Activated T-cell treated with anti-CD3 and anti-CD28 coated beads, Interleukin-2, amount 50 U/mL, for 4 hours (primary cell): ENCODE data around the gene CCDC88B. TPM values are rescaled to one million over a fixed set of nuclear protein-coding genes. Genes with fewer than 3 reads are reported as not detected.
"Not testable (repeated sequence)": the region's sequence is repeated elsewhere in the genome, so short reads cannot be mapped to it uniquely, and the experiment has no call there.

Source experiments
- ATAC-seq, 2 donors: fragments of 200-7000 bp; cut with Tn5 transposase; one replicate each; pipeline ENCODE4 v1.10.0; 2021
- DNase-seq: peaks from one replicate; pipeline ENCODE4 v3.0.0-alpha.2; 2020
- H3K27me3 Mint-ChIP-seq: one replicate; pipeline ENCODE4 v1.8.0; 2021; ENCODE audit warnings: low read depth, mixed read lengths
- H3K36me3 Mint-ChIP-seq: one replicate; pipeline ENCODE4 v1.8.0; 2022; ENCODE audit warnings: mixed read lengths; ENCODE audit not compliant: insufficient read depth
- H3K4me1 Mint-ChIP-seq: one replicate; pipeline ENCODE4 v1.8.0; 2021; ENCODE audit warnings: low read depth, mixed read lengths
- H3K4me3 Mint-ChIP-seq: one replicate; pipeline ENCODE4 v1.8.0; 2021; ENCODE audit warnings: mild to moderate bottlenecking, moderate library complexity, mixed read lengths
- H3K9me3 Mint-ChIP-seq: one replicate; pipeline ENCODE4 v1.8.0; 2021; ENCODE audit warnings: mixed read lengths
- total RNA-seq, 3 donors: library from RNA; stranded (reverse); gene quantifications; one replicate each; pipeline ENCODE4 v1.2.1, GENCODE V29; 2021

CCDC88B gene
- total RNA-seq, 3 donors from 2014 or later: 87.4 to 97.9 (median 96.2) TPM

- H3K4me3 Mint-ChIP-seq: no peak overlapping the region
- DNase-seq (no peak), ATAC-seq (no peak)
- H3K36me3 Mint-ChIP-seq: peaks cover 8% of the 10 kb centered on the region
- H3K27me3 Mint-ChIP-seq: no peaks in the 10 kb centered on the region
- peaks cover 22% of the 10 kb centered on the region for H3K4me1 Mint-ChIP-seq
- H3K9me3 Mint-ChIP-seq: no peaks in the 10 kb centered on the region
These were observed 26.4 kb upstream of the CCDC88B start for GRCh38 chr11:64313491-64314145.

GRCh38 chr11:64314146-64314804, 25.7 kb upstream of the CCDC88B start:
- Mint-ChIP-seq H3K36me3 (peaks cover 8% of the 10 kb centered on the region), H3K4me3 (no peak overlapping the region), H3K27me3 (no peaks in the 10 kb centered on the region), H3K9me3 (no peaks in the 10 kb centered on the region), H3K4me1 (peaks cover 27% of the 10 kb centered on the region)
- DNase-seq (no peak), ATAC-seq (no peak)

- H3K36me3 Mint-ChIP-seq: peaks cover 8% of the 10 kb centered on the region
- H3K27me3 Mint-ChIP-seq: no peaks in the 10 kb centered on the region
- no peaks in the 10 kb centered on the region for H3K9me3 Mint-ChIP-seq
- peak overlapping the region; percentile 37 for H3K4me3 Mint-ChIP-seq
- ATAC-seq: no peak
- DNase-seq: no peak
- peaks cover 30% of the 10 kb centered on the region for H3K4me1 Mint-ChIP-seq
These were observed 25.0 kb upstream of the CCDC88B start for GRCh38 chr11:64314805-64315561.

GRCh38 chr11:64315667-64316526, 24.1 kb upstream of the CCDC88B start:
- H3K27me3 Mint-ChIP-seq, H3K9me3 Mint-ChIP-seq, ATAC-seq, DNase-seq: not testable (repeated sequence)
- Mint-ChIP-seq H3K4me1 (peaks cover 27% of the 10 kb centered on the region), H3K4me3 (peak overlapping the region; percentile 94), H3K36me3 (peaks cover 11% of the 10 kb centered on the region)

- Mint-ChIP-seq H3K4me1 (peaks cover 25% of the 10 kb centered on the region), H3K4me3 (peak overlapping the region; percentile 94), H3K9me3 (no peaks in the 10 kb centered on the region), H3K27me3 (no peaks in the 10 kb centered on the region), H3K36me3 (peaks cover 16% of the 10 kb centered on the region)
- DNase-seq (no peak), ATAC-seq (peak; percentile 3)
These were observed 23.2 kb upstream of the CCDC88B start for GRCh38 chr11:64316672-64317324.

- H3K4me3 Mint-ChIP-seq: peak within 1 kb of the TSS; percentile 94
- peak; percentile 89 for DNase-seq
- H3K36me3 Mint-ChIP-seq: peaks cover 17% of the 10 kb centered on the region
- peaks cover 24% of the 10 kb centered on the region for H3K4me1 Mint-ChIP-seq
- ATAC-seq: peak; percentile 83
- H3K27me3 Mint-ChIP-seq: no peaks in the 10 kb centered on the region
- no peaks in the 10 kb centered on the region for H3K9me3 Mint-ChIP-seq
These were observed 22.6 kb upstream of the CCDC88B start, which contains the start of gene TRMT112 for GRCh38 chr11:64317325-64317960. Gene TRMT112, minus strand, starts transcription at chr11:64317559. Its CDS starts 33 bp downstream, at chr11:64317526.

GRCh38 chr11:64317961-64318765, 21.8 kb upstream of the CCDC88B start, which contains the start of gene PRDX5:
Gene PRDX5, plus strand, starts transcription at chr11:64318121. Its CDS starts 95 bp downstream, at chr11:64318216.
- Mint-ChIP-seq H3K4me3 (peak within 1 kb of the TSS; percentile 94), H3K27me3 (no peaks in the 10 kb centered on the region), H3K9me3 (no peaks in the 10 kb centered on the region), H3K4me1 (peaks cover 19% of the 10 kb centered on the region), H3K36me3 (peaks cover 17% of the 10 kb centered on the region)
- peak; percentile 82 to 84 for ATAC-seq
- DNase-seq: peak; percentile 91

GRCh38 chr11:64318766-64319761, 20.9 kb upstream of the CCDC88B start:
- Mint-ChIP-seq H3K4me1 (peaks cover 19% of the 10 kb centered on the region), H3K36me3 (peaks cover 17% of the 10 kb centered on the region), H3K27me3 (no peaks in the 10 kb centered on the region), H3K9me3 (no peaks in the 10 kb centered on the region), H3K4me3 (peak overlapping the region; percentile 94)
- no peak for DNase-seq
- ATAC-seq: no peak

- no peaks in the 10 kb centered on the region for H3K27me3 Mint-ChIP-seq
These were observed 19.4 kb upstream of the CCDC88B start for GRCh38 chr11:64320556-64320955.

GRCh38 chr11:64321026-64321425, 19.0 kb upstream of the CCDC88B start:
- peaks cover 19% of the 10 kb centered on the region for H3K4me1 Mint-ChIP-seq
- H3K4me3 Mint-ChIP-seq: no peak overlapping the region
- ATAC-seq (no peak), DNase-seq (no peak)
- peaks cover 14% of the 10 kb centered on the region for H3K36me3 Mint-ChIP-seq
- H3K9me3 Mint-ChIP-seq: no peaks in the 10 kb centered on the region
- H3K27me3 Mint-ChIP-seq: no peaks in the 10 kb centered on the region

More at GRCh38 chr11:64320556-64320955, 19.4 kb upstream of the CCDC88B start:
- peaks cover 19% of the 10 kb centered on the region for H3K4me1 Mint-ChIP-seq
- H3K9me3 Mint-ChIP-seq: no peaks in the 10 kb centered on the region
- DNase-seq: no peak
- H3K4me3 Mint-ChIP-seq: no peak overlapping the region
- H3K36me3 Mint-ChIP-seq: peaks cover 14% of the 10 kb centered on the region
- ATAC-seq: no peak

GRCh38 chr11:64321533-64321932, 18.5 kb upstream of the CCDC88B start:
- Mint-ChIP-seq H3K9me3 (no peaks in the 10 kb centered on the region), H3K4me3 (no peak overlapping the region), H3K4me1 (peaks cover 15% of the 10 kb centered on the region), H3K27me3 (no peaks in the 10 kb centered on the region), H3K36me3 (peaks cover 13% of the 10 kb centered on the region)
- no peak for DNase-seq
- ATAC-seq: no peak

- DNase-seq (no peak), ATAC-seq (no peak)
- Mint-ChIP-seq H3K4me3 (no peak overlapping the region), H3K27me3 (no peaks in the 10 kb centered on the region), H3K4me1 (peaks cover 12% of the 10 kb centered on the region), H3K9me3 (no peaks in the 10 kb centered on the region), H3K36me3 (peaks cover 10% of the 10 kb centered on the region)
These were observed 17.1 kb upstream of the CCDC88B start for GRCh38 chr11:64322925-64323260.
